Measurements from ENCODE around the gene CUX1.
A peak's percentile ranks its signal among the peaks of the same experiment; 100 is the strongest.
"Not testable (repeated sequence)": the region's sequence is repeated elsewhere in the genome, so short reads cannot be mapped to it uniquely, and the experiment has no call there.

The CUX1 gene

GRCh38 chr7:102208826-102209225 lies 391.4 kb downstream of the CUX1 start:
- peak in 22 of 51 donors; percentile 5 to 58 (median 22) for DNase-seq

GRCh38 chr7:102210787-102211186 lies 393.4 kb downstream of the CUX1 start:
- DNase-seq: no peak

GRCh38 chr7:102211590-102212550 lies 394.4 kb downstream of the CUX1 start:
- no peak for DNase-seq

- DNase-seq: no peak
Observed at GRCh38 chr7:102214477-102215072, 397.1 kb downstream of the CUX1 start.

DNA sequence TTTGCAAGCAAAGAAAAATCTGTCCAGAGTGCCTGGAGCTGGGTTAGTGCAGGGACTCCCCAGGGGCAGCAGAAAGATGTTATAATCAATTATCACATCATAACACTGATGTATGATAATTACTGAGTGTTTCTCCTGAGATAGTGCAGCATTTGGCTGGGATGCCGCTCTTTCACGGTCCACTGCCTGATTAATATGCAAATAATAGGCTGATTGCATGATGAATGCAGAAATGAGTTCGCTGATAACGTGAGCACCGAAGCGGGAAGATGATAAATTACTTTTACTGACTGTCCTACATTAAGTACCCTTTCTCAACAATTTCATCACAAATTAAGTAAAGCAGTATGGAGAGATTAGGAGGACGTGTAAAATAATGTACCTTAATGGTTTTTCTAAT lies 397.8 kb downstream of the CUX1 start:
- DNase-seq: no peak

- DNase-seq: no peak
Observed at GRCh38 chr7:102215711-102216110, 398.3 kb downstream of the CUX1 start.

DNA sequence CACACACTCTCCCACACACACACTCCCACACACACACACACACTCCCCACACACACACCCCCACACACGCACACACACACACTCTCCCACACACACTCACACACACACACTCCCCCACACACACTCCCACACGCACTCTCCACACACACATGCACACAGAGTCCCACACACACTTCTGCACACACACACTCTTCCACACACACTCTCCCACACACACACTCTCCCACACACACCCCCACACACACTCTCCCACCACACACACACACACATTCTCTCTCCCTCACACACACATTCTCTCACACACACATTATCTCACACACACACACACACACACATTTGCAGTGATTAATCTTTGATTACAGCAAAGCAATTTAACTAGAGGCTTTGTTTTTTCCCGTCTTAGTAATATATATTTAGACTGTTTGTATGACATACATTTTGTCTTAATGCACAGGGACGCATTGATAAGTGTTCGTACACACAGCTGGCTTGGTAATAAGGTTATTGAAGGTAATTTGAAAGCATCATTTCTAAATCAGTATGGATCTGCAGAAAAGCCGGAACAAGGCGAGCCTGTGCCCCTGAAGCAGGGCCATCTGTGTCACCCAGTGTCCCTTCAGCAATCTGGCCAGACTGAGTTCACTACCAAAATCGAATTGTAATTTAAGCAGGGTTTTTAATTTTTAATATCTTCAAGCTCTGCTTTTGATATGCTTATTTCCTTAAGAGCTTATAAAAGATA lies 399.3 kb downstream of the CUX1 start:
- no peak for DNase-seq

GRCh38 chr7:102220229-102220850 lies 402.9 kb downstream of the CUX1 start:
- no peak for DNase-seq

GRCh38 chr7:102220960-102221800 lies 403.8 kb downstream of the CUX1 start:
- DNase-seq: no peak

- DNase-seq: no peak
Observed at GRCh38 chr7:102221961-102222360, 404.5 kb downstream of the CUX1 start.

- DNase-seq: peak in 1 of 51 donors; percentile 16
Observed at GRCh38 chr7:102222445-102222844, 405.0 kb downstream of the CUX1 start.

DNA sequence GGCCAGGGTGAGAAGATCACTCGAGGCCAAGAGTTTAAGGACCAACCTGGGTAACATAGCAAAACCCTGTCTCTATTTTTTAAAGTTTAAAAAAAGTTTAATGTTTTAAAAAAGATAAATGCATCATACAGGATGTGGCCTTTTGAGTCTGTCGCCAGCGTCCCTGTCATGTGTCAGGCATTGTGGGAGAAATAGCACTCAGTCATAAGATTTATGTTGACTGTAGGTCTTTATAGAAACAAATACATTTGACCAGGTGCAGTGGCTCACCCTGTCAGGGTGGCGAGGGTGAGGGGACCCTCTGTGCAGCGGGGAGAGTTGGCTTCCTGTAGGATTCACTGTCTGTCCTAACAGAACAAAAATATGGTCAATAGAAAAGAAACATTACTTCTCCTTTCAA lies 405.8 kb downstream of the CUX1 start:
- DNase-seq: no peak

- no peak for DNase-seq
Observed at GRCh38 chr7:102225025-102225424, 407.6 kb downstream of the CUX1 start.

DNA sequence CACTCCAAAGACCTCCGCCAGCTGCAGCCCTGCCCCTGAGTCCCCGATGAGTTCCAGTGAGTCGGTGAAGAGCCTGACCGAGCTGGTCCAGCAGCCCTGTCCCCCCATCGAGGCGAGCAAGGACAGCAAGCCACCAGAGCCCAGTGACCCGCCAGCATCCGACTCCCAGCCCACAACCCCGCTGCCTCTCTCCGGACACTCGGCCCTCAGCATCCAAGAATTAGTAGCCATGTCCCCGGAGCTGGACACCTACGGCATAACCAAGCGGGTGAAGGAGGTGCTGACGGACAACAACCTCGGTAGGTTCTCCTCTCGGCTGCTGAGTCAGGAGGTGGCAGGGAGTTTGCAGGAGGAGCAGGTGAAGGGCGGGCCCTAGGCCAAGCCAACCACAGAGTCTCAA lies 409.9 kb downstream of the CUX1 start:
- DNase-seq: no peak

DNA sequence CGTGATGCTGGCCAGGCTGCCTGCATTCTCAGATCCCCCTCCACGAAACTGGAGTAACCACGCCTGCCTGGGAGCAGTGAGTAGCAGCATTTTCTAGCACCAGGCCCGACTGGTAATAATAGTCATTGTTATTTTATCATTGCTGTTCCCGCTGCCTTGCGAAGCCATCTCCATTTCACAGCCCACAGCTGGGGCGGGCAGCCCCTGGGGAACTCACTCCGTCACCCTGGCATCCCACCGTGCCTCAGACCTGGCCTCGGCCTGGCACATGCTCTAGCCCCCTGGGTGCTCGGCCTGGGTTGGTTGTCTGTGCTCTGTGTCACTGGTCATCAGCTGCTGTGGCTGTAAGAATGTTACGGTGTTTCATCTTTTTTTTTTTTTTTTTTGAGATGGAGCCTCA lies 411.5 kb downstream of the CUX1 start:
- DNase-seq: no peak

- not testable (repeated sequence) for DNase-seq
Observed at GRCh38 chr7:102230162-102230561, 412.7 kb downstream of the CUX1 start.

- no peak for DNase-seq
Observed at GRCh38 chr7:102230593-102230992, 413.2 kb downstream of the CUX1 start.

DNA sequence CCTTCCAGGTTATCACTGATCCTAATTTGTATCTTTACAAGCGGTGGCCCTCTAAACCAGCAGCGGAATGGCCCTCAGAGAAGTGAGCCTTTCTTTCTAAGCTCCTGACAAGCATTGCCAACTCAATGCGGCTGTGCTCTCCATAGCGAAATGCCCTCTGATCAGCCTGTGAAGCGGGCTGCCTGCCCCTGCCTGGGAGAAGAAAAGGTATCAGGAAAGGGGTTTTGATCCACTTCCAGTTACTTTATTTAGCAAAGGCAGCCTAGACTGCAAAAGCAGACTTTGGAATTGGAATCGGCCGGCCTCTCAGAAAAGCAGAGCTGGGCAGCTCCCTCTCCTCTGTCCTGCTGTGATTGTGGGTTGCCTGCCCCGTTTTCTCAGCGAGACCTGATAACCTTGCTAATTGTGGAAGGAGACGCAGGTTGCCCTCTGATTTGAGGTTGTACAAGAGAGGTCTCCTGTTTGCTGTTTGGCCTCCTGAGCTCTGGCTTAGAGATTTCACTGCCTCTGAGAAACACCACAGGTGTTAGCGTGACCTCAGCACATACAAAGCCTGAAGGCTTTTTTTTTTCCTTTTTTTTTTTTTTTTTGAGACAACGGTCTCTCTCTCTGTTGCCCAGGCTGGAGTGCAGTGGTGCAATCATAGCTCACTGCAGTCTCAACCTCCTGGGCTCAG lies 415.3 kb downstream of the CUX1 start:
- peak in 2 of 51 donors; percentile 3 to 5 for DNase-seq

DNA sequence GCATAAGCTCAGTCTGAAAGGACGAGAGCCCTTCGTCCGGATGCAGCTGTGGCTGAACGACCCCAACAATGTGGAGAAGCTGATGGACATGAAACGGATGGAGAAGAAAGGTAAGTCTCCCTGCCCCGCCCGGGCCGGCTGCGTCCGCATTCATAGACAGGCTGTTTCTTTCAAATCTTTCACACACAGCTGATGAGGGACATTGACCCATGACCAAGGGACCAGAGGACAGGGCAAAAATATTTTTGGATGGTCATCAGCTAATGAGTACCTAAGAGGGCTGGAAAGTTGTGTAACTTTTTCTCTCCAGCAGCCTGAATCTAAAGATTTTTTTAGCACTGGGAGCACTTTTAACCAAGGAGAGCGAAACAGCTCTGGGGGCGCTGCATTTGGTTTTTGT lies 416.7 kb downstream of the CUX1 start:
- no peak for DNase-seq

Measured in hypothalamus (tissue), 51 donors.